NT2/D1 (cell line): ENCODE results near the gene RUNX1.

Experiments
- SUZ12 ChIP-seq: IDR thresholded peaks from 2 replicates; pipeline ENCODE4 v1.6.1; 2011; ENCODE audit not compliant: insufficient read length, insufficient read depth; ENCODE audit errors: extremely low read depth
- ZNF274 ChIP-seq: IDR thresholded peaks from 2 replicates; pipeline ENCODE4 v1.6.1; 2011; ENCODE audit warnings: mild to moderate bottlenecking, low read depth, low read length

GRCh38 chr21:34793471-34793870 is 255.6 kb downstream of the RUNX1 start:
- TF ChIP-seq SUZ12 (no peak), ZNF274 (no peak)
